Ureter (tissue), 1 donor: Measurements from ENCODE around the gene ABCG2. TPM values are rescaled to one million over a fixed set of nuclear protein-coding genes. Genes with fewer than 3 reads are reported as not detected.
"Not testable (repeated sequence)": the region's sequence is repeated elsewhere in the genome, so short reads cannot be mapped to it uniquely, and the experiment has no call there.

ENCODE experiments used
- DNase-seq: peaks from one replicate; pipeline ENCODE4 v3.0.0-alpha.2; 2020; ENCODE audit warnings: low spot score
- total RNA-seq: library from RNA; stranded (reverse); gene quantifications from one replicate; pipeline ENCODE4 v1.2.4, GENCODE V29; 2023
- donor health status: DM: yes; HTN: yes; CAD: no.

The ABCG2 gene
- total RNA-seq, 1 donor from 2014 or later, result 6.3 TPM

- DNase-seq, result no peak
Observed at GRCh38 chr4:88166608-88167007, 8.2 kb upstream of the ABCG2 start.

- no peak for DNase-seq
Observed at GRCh38 chr4:88163336-88163735, 4.9 kb upstream of the ABCG2 start.

GRCh38 chr4:88162626-88163025, 4.2 kb upstream of the ABCG2 start:
- no peak for DNase-seq

- DNase-seq, result no peak
Observed at GRCh38 chr4:88159229-88159725, 838 bp upstream of the ABCG2 start.

GRCh38 chr4:88158038-88158488, 376 bp downstream of the ABCG2 start:
- DNase-seq, result no peak

- not testable (repeated sequence) for DNase-seq
Observed at GRCh38 chr4:88152331-88152730, 6.1 kb downstream of the ABCG2 start.

GRCh38 chr4:88148560-88148959, 9.9 kb downstream of the ABCG2 start:
- DNase-seq, result no peak

- no peak for DNase-seq
Observed at GRCh38 chr4:88147799-88148217, 10.6 kb downstream of the ABCG2 start.

- no peak for DNase-seq
Observed at GRCh38 chr4:88146891-88147290, 11.5 kb downstream of the ABCG2 start.

GRCh38 chr4:88144866-88145300, 13.6 kb downstream of the ABCG2 start:
- no peak for DNase-seq

- DNase-seq, result no peak
Observed at GRCh38 chr4:88144048-88144447, 14.4 kb downstream of the ABCG2 start.

- no peak for DNase-seq
Observed at GRCh38 chr4:88143504-88143903, 14.9 kb downstream of the ABCG2 start.

GRCh38 chr4:88138561-88138960, 19.9 kb downstream of the ABCG2 start:
- no peak for DNase-seq

- no peak for DNase-seq
Observed at GRCh38 chr4:88137112-88137511, 21.3 kb downstream of the ABCG2 start.

GRCh38 chr4:88136249-88136648, 22.2 kb downstream of the ABCG2 start:
- DNase-seq, result no peak

GRCh38 chr4:88135356-88135663, 23.1 kb downstream of the ABCG2 start:
- DNase-seq, result no peak

GRCh38 chr4:88134536-88135355, 23.7 kb downstream of the ABCG2 start:
- no peak for DNase-seq

GRCh38 chr4:88134111-88134510, 24.3 kb downstream of the ABCG2 start:
- DNase-seq, result no peak

GRCh38 chr4:88130544-88131305, 27.7 kb downstream of the ABCG2 start:
- no peak for DNase-seq

GRCh38 chr4:88130003-88130402, 28.4 kb downstream of the ABCG2 start:
- no peak for DNase-seq

GRCh38 chr4:88122260-88122659, 36.2 kb downstream of the ABCG2 start:
- not testable (repeated sequence) for DNase-seq

GRCh38 chr4:88119943-88120342, 38.5 kb downstream of the ABCG2 start:
- no peak for DNase-seq

- DNase-seq, result no peak
Observed at GRCh38 chr4:88115587-88115986, 42.9 kb downstream of the ABCG2 start.
